MM.1S (cell line): ENCODE results near the gene ACTN1.

Experiments used
- EZH2 ChIP-seq: fragments of 300-600 bp; sonication (generic); optimal IDR thresholded peaks from 2 replicates; pipeline ENCODE3; 2017; ENCODE audit warnings: low read depth, mild to moderate bottlenecking, antibody characterized with exemption, low read length, mixed read lengths
- EZH2phosphoT487 ChIP-seq: fragments of 300-600 bp; sonication (generic); IDR thresholded peaks from 2 replicates; pipeline ENCODE4 v1.6.1; 2018; ENCODE audit warnings: antibody characterized with exemption, low read length
- TF ChIP-seq, protein P1 (sequence below): fragments of 300-600 bp; sonication (generic); IDR thresholded peaks from 2 replicates; pipeline ENCODE4 v1.5.1; 2016; ENCODE audit warnings: antibody characterized with exemption, low read length, mixed read lengths

DNA sequence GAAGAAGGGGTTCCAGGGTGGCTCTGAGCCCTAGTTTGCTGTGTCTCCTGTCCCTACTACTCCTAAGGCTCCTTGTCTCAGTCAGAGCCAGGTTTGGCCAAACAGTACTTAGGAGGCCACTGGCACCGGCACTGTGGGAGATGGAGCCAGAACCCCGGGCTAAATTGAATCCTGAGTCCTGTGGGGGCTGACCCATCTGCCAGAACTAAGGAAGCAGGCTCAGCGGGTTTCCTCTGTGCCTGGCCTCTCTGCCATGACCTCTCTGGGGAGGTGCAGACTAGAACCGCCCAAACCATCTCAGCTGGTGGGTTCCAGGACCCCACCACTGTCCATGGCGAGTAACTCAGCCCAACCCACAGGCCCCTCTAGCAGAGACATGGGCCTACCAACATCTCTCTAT lies 5.5 kb downstream of the ACTN1 start:
- TF ChIP-seq EZH2 (no peak), EZH2phosphoT487 (no peak)
- TF ChIP-seq, protein P1, sequence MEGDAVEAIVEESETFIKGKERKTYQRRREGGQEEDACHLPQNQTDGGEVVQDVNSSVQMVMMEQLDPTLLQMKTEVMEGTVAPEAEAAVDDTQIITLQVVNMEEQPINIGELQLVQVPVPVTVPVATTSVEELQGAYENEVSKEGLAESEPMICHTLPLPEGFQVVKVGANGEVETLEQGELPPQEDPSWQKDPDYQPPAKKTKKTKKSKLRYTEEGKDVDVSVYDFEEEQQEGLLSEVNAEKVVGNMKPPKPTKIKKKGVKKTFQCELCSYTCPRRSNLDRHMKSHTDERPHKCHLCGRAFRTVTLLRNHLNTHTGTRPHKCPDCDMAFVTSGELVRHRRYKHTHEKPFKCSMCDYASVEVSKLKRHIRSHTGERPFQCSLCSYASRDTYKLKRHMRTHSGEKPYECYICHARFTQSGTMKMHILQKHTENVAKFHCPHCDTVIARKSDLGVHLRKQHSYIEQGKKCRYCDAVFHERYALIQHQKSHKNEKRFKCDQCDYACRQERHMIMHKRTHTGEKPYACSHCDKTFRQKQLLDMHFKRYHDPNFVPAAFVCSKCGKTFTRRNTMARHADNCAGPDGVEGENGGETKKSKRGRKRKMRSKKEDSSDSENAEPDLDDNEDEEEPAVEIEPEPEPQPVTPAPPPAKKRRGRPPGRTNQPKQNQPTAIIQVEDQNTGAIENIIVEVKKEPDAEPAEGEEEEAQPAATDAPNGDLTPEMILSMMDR: no peak
